LNCaP clone FGC (cell line): ENCODE measurements around the gene UBE2M.
A peak's percentile ranks its signal among the peaks of the same experiment; 100 is the strongest.

Experiments used
- DNase-seq: peaks from one replicate; pipeline ENCODE4 v3.0.0-alpha.2; 2011; ENCODE audit warnings: low read depth
- H3K4me3 ChIP-seq: 2 replicates; pipeline ENCODE4 v1.5.1; 2011; ENCODE audit warnings: mild to moderate bottlenecking, low read depth, low read length, control low read depth
- TF ChIP-seq, protein P1 (sequence below): IDR thresholded peaks from 2 replicates; pipeline ENCODE4 v1.5.1; 2012; ENCODE audit warnings: mild to moderate bottlenecking; ENCODE audit not compliant: control insufficient read depth, insufficient read depth; ENCODE audit errors: extremely low read depth

The UBE2M gene

DNA sequence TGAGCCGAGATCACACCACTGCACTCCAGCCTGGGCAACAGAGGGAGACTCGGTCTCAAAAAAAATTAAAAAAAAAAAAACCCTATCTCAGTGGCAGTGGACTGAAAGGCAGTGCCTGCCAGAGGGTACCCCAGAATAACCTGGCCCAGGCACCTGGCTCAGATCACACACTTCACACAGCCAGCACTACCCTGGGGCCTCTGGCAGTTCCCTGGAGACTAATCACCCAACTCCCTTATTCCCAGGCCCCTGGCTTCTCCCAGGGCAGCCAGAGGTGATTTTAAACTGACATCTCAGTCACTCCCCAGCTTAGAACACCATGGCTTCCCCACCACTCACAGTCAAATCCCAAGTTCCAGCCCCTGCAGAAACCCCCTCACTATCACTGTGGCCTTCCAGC, 43.2 kb downstream of the UBE2M start:
- TF ChIP-seq, protein P1, sequence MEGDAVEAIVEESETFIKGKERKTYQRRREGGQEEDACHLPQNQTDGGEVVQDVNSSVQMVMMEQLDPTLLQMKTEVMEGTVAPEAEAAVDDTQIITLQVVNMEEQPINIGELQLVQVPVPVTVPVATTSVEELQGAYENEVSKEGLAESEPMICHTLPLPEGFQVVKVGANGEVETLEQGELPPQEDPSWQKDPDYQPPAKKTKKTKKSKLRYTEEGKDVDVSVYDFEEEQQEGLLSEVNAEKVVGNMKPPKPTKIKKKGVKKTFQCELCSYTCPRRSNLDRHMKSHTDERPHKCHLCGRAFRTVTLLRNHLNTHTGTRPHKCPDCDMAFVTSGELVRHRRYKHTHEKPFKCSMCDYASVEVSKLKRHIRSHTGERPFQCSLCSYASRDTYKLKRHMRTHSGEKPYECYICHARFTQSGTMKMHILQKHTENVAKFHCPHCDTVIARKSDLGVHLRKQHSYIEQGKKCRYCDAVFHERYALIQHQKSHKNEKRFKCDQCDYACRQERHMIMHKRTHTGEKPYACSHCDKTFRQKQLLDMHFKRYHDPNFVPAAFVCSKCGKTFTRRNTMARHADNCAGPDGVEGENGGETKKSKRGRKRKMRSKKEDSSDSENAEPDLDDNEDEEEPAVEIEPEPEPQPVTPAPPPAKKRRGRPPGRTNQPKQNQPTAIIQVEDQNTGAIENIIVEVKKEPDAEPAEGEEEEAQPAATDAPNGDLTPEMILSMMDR = no peak
- peak overlapping the region; percentile 87; the same call in 1 of the 2 replicates for H3K4me3 ChIP-seq
- no peak for DNase-seq

DNA sequence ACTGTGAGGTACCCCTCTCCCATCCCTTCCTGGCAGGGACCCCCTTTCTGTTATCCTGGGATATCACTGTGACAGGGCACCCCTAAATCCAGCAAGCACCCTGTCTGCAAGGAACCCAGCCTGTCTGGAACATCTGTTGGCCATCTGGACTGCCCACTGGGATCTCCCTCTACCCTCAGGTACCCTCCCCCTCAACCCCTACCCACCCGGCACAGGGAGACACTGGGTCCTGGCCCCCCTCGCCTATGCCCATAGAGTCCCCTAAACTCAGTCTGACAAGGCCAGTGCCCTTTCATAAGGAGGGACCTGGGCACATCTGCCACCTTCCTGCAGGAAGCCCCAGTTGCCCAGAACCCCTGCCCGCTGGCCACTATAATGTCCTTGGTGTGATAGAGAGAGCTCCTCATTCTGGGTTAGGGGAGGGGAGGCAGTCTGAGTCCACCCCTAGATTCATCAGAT, 43.8 kb downstream of the UBE2M start:
- no peak for DNase-seq
- peak overlapping the region; percentile 87 for H3K4me3 ChIP-seq
- TF ChIP-seq, protein P1 = no peak

DNA sequence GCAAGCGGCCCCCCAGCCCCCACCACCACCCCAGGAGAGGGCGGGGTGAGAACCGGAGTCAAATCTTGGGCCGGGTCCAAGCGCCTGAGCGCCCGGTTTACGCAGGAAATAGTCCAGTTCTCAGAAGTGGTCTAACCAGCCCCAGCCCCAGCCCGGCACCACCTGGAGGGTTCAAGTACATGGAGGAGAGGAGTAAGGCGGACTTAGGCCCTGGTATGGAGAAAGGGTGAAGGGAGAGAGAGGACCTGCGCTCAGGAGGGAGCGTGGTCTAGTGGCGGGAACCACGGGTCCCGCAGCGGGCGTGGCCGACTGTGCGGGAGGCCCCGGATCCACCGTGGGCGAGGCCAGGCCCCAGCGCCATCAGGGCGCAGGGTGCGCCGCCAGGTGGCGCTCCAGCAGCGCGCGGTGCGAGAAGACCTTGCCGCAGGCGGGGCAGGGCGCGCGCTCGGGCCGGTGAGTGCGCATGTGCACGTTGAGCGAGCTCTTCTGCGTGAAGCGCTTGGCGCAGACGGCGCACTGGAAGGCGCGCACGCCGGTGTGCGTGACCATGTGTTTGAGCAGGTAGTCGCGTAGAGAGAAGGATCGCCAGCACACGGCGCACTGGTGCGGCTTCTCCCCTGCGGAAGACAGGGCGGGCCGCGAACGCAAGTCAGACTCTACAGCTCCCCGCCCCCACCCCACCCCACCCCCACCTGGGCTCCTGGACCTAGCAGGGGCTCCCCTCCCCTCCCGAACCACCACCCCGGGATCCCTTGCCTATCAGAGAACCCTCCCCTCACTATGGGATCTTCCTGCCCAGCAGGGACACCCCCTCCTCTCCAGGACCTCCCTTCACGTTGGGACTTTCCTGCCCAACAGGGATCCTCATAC, 44.5 kb downstream of the UBE2M start:
- TF ChIP-seq, protein P1 = peak; percentile 99
- H3K4me3 ChIP-seq = peak overlapping the region; percentile 87
- DNase-seq = peak; percentile 93

DNA sequence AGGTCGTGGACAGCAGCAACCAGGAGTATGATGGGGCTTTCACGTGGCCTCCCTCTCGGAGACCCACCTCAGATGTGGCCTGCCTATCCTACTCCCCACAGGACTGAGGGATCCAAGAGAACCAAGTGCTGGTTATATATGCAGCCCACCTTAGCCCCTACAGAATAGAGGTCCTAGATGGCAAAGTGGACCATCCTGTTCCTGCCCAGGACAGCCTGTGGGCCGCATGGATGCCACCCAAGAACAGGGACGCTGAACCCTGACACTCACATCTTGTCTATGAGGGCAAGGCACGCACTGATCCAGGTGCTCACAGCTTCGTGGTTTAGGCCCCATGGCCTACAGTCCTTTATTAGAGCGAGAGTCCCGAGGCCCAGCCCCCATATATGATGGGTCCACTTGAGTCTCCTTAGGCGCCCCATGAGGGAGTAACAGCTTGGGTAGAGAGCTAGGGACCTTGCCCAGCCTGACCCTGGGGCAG, 45.2 kb downstream of the UBE2M start:
- TF ChIP-seq, protein P1 = no peak
- peak overlapping the region; percentile 87 for H3K4me3 ChIP-seq
- no peak for DNase-seq

DNA sequence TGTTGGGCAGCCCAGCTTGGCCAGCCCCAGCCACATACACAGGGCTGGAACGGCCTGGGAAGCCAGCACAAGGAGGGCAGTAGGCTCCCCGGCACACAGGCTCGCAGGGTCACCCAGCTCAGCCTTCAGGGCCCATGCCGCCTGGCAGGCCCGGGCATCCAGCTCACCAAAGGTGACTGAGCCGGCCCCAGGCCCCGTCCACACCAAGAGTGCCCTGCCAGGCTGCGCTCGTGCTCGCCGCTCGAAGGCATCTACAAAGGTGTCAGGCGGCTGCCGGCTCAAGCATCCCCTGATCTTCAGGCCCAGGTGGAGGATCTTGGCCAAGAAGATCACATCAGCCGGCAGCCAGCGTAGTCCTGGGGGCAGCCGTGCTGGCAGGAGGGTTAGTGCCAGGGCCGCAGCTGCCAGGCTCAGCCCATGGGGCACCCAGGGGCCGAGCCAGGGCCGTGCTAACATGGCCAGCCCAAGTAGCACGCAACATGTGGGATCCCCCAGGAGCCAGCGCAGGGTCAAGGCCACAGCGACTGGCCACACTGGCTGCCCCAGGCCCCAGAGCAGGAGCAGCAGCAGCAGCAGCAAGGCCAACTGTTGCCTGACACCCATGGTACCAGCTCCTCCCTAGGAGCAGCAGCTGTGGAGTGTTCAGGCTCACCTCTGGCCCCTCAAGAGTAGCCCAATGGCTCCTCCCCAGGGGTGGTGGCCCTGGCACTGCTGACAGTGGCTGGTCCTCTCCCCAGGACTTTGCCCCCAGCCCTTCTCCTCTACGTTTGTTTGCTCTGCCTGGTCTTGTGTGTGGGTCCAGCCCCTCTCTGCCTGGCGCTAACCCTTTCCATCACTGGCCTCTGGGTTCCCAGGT, 46.8 kb downstream of the UBE2M start, which contains the start of gene SLC27A5:
Gene SLC27A5, minus strand, starts transcription at position 640 of the 856 bp plus-strand sequence. Its CDS starts 37 bp downstream, at position 603.
- DNase-seq = no peak
- no peak within 1 kb of the TSS for H3K4me3 ChIP-seq
- TF ChIP-seq, protein P1 = no peak

DNA sequence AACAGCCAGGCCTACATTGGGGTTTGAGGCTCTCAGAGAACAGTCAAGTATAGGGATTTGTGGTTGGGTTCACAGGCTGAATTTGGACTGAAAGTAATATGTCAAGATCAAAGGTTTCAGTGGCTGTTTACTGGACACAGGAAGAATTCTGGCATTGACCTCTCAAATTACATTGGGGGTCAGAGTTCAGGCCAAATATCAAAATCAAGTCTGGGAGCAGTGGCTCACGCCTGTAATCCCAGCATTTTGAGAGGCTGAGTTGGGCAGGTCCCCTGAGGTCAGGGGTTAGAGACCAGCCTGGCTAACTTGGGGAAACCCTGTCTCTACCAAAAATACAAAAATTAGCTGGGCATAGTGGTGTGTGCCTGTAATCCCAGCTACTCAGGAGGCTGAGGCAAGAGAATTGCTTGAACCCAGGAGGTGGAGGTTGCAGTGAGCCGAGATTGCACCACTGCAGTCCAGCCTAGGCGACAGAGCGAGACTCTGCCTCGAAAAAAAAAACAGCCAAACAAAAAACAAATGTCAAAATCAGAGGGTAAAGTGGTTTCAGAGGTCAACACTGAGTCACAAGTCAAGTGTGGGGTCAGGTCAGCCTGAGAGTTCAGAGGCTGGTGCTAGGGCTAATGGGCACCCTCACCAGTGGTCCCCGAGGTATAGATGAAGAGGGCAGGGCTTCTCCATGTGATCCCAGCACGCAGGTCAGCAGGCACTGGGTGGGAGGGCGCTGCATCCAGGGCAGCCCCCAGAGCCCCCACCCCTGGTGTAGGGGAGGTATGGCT, 48.1 kb downstream of the UBE2M start:
- DNase-seq = no peak
- no peak overlapping the region for H3K4me3 ChIP-seq
- TF ChIP-seq, protein P1 = no peak
